Activated CD8-positive, alpha-beta memory T cell treated with anti-CD3 and anti-CD28 coated beads for 4 hours (primary cell): ENCODE measurements around the gene ZNF341.

Experiments used
- DNase-seq, 2 donors: peaks; one replicate each; pipeline ENCODE4 v3.0.0-alpha.2; 2020; ENCODE audit warnings: low read depth in 2 of 2

The ZNF341 gene

DNA sequence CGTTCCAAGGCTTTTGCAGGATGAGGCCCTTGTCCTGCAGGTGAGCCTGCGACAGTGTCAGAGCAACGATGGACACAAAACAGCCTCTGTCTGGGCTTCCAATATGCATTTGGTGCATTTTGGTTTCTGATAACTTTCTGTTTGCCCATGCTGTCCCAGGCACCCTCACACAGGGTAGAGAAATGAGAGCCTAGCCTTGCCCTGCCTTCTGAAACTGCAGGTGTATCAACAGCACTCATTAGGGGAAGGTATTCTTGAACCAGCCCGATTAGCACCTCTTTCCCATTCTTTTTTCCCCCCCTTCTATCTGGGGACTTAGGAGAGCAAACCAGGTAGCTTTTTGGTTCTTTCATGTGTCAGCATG lies 109.6 kb downstream of the ZNF341 start:
- no peak for DNase-seq
